Ishikawa (cell line): ENCODE data around the gene ANGEL2.

Experiments
- CEBPB ChIP-seq: IDR thresholded peaks from 2 replicates; pipeline ENCODE4 v1.6.1; 2012
- CREB1 ChIP-seq: IDR thresholded peaks from 2 replicates; pipeline ENCODE4 v1.6.1; 2012; ENCODE audit warnings: low read depth
- EP300 ChIP-seq: IDR thresholded peaks from 2 replicates; pipeline ENCODE4 v1.6.1; 2012; ENCODE audit warnings: borderline replicate concordance
- FOXM1 ChIP-seq: IDR thresholded peaks from 2 replicates; pipeline ENCODE4 v1.6.1; 2012; ENCODE audit warnings: low read depth, borderline replicate concordance
- NFIC ChIP-seq: IDR thresholded peaks from 2 replicates; pipeline ENCODE4 v1.6.1; 2012
- RAD21 ChIP-seq: IDR thresholded peaks from 2 replicates; pipeline ENCODE4 v1.6.1; 2012; ENCODE audit warnings: low read depth
- TAF1 ChIP-seq: IDR thresholded peaks from 2 replicates; pipeline ENCODE4 v1.6.1; 2012; ENCODE audit warnings: low read depth, mild to moderate bottlenecking
- TCF12 ChIP-seq: IDR thresholded peaks from 2 replicates; pipeline ENCODE4 v1.6.1; 2012; ENCODE audit warnings: low read depth
- TEAD4 ChIP-seq: IDR thresholded peaks from 2 replicates; pipeline ENCODE4 v1.6.1; 2012
- YY1 ChIP-seq: IDR thresholded peaks from 2 replicates; pipeline ENCODE4 v1.6.1; 2012; ENCODE audit warnings: low read depth
- ZBTB7A ChIP-seq: IDR thresholded peaks from 2 replicates; pipeline ENCODE4 v1.6.1; 2012; ENCODE audit warnings: low read depth
- TF ChIP-seq, protein P1 (sequence below): IDR thresholded peaks from 2 replicates; pipeline ENCODE4 v1.6.1; 2012; ENCODE audit warnings: low read depth, mild to moderate bottlenecking
- TF ChIP-seq, protein P2 (sequence below): IDR thresholded peaks from 2 replicates; pipeline ENCODE4 v1.6.1; 2012

DNA sequence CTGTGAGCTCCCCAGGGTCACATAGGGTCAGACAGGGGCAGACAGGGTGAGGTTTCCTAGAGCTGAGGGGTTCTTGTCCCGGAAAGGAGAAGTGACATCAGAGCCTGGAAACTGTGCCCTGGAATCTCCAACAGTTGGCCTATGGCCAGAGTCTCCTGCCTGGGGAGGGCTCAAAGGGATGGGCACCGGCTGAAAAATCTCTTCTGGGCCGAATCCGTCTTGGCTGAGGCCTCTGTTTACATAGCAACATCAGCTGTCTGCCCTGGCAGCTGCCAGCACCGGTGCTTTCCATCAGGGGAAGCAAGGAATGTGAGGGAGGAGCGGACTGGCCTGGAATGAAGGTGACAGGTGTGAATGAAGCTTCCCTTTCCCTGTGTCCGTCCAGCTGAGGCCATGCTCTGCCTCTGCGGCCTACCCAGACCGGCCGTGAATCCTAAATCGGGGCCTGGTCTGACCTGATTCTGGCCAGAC lies 34.6 kb downstream of the ANGEL2 start:
- no peak for TF ChIP-seq EP300
- no peak for TF ChIP-seq ZBTB7A
- TF ChIP-seq FOXM1: no peak
- no peak for TF ChIP-seq TEAD4
- TF ChIP-seq YY1: no peak
- TF ChIP-seq, protein P1, sequence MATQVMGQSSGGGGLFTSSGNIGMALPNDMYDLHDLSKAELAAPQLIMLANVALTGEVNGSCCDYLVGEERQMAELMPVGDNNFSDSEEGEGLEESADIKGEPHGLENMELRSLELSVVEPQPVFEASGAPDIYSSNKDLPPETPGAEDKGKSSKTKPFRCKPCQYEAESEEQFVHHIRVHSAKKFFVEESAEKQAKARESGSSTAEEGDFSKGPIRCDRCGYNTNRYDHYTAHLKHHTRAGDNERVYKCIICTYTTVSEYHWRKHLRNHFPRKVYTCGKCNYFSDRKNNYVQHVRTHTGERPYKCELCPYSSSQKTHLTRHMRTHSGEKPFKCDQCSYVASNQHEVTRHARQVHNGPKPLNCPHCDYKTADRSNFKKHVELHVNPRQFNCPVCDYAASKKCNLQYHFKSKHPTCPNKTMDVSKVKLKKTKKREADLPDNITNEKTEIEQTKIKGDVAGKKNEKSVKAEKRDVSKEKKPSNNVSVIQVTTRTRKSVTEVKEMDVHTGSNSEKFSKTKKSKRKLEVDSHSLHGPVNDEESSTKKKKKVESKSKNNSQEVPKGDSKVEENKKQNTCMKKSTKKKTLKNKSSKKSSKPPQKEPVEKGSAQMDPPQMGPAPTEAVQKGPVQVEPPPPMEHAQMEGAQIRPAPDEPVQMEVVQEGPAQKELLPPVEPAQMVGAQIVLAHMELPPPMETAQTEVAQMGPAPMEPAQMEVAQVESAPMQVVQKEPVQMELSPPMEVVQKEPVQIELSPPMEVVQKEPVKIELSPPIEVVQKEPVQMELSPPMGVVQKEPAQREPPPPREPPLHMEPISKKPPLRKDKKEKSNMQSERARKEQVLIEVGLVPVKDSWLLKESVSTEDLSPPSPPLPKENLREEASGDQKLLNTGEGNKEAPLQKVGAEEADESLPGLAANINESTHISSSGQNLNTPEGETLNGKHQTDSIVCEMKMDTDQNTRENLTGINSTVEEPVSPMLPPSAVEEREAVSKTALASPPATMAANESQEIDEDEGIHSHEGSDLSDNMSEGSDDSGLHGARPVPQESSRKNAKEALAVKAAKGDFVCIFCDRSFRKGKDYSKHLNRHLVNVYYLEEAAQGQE: no peak
- no peak for TF ChIP-seq RAD21
- TF ChIP-seq TAF1: no peak
- TF ChIP-seq, protein P2, sequence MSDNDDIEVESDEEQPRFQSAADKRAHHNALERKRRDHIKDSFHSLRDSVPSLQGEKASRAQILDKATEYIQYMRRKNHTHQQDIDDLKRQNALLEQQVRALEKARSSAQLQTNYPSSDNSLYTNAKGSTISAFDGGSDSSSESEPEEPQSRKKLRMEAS: no peak
- TF ChIP-seq TCF12: no peak
- TF ChIP-seq NFIC: no peak
- TF ChIP-seq CREB1: no peak
- TF ChIP-seq CEBPB: no peak
